HepG2 (cell line): ENCODE results near the gene PPP1R3C. TPM values are rescaled to one million over a fixed set of nuclear protein-coding genes. Genes with fewer than 3 reads are reported as not detected.

ENCODE experiments used
- FOXA1 ChIP-seq, 2 experiments: fragments of 450-650 bp in 1 of 2; sonication (generic) in 1 of 2; formaldehyde crosslinking in 1 of 2; IDR thresholded peaks; 2 replicates each; pipeline versions ENCODE4 v1.4.0 to v1.6.1; 2016 to 2020; ENCODE audit warnings: missing genetic modification reagents in 1 of 2
- HIVEP1 ChIP-seq: sonication (generic); formaldehyde crosslinking; IDR thresholded peaks from 2 replicates; pipeline ENCODE4 v1.4.0; 2020; ENCODE audit warnings: mild to moderate bottlenecking, missing genetic modification reagents
- KDM1A ChIP-seq: IDR thresholded peaks from 2 replicates; pipeline ENCODE4 v1.6.1; 2016; ENCODE audit warnings: missing compliant biosample characterization
- KDM4B ChIP-seq: sonication (generic); formaldehyde crosslinking; IDR thresholded peaks from 2 replicates; pipeline ENCODE4 v1.4.0; 2020; ENCODE audit warnings: missing genetic modification reagents
- XBP1 ChIP-seq: sonication (generic); formaldehyde crosslinking; IDR thresholded peaks from 2 replicates; pipeline ENCODE4 v1.5.0; 2020; ENCODE audit warnings: missing genetic modification reagents
- ZMAT3 ChIP-seq: sonication (generic); formaldehyde crosslinking; conservative IDR thresholded peaks from 2 replicates; pipeline ENCODE4 v1.7.0; 2021; ENCODE audit warnings: missing genetic modification reagents
- ZNF317 ChIP-seq: sonication (generic); formaldehyde crosslinking; IDR thresholded peaks from 2 replicates; pipeline ENCODE4 v1.5.0; 2020; ENCODE audit warnings: mild to moderate bottlenecking, missing genetic modification reagents
- polyA plus RNA-seq, 8 experiments: library from polyadenylated mRNA; depleted of rRNA in 3 of 8; stranded (reverse) in 7 of 8; unstranded in 1 of 8; fragments of >200 nt; fragmentation: Illumina TruSeq in 4 of 8; extraction: Trizol in 4 of 8; gene quantifications; 2 replicates each; pipeline versions ENCODE4 v1.2.1 to v1.2.3, GENCODE V29; 2011 to 2016; ENCODE audit warnings: low read depth in 4 of 8, missing spikeins in 1 of 8, mixed read lengths in 1 of 8; ENCODE audit not compliant: insufficient read depth in 1 of 8
- total RNA-seq, 5 experiments: library from RNA; depleted of rRNA; stranded (reverse); fragments of >200 nt; fragmentation: Illumina TruSeq; extraction: Trizol; gene quantifications; 2 replicates each; pipeline ENCODE4 v1.2.3, GENCODE V29; 2016; ENCODE audit warnings: low read depth in 1 of 5
- TF ChIP-seq, protein P1 (sequence below): sonication (generic); formaldehyde crosslinking; conservative IDR thresholded peaks from 2 replicates; pipeline ENCODE4 v1.4.0; 2020; ENCODE audit warnings: mild to moderate bottlenecking, missing genetic modification reagents, moderate library complexity
- TF ChIP-seq, protein P2 (sequence below): sonication (generic); formaldehyde crosslinking; IDR thresholded peaks from 2 replicates; pipeline ENCODE4 v1.8.1; 2022; ENCODE audit warnings: low read depth, mild to moderate bottlenecking, missing genetic modification reagents

PPP1R3C gene
- total and polyA plus RNA-seq, 2 of the 13 experiments (the other 11 are each of a cell fraction or from before 2014, with no cell fraction given): 13.3 to 14.8 TPM

DNA sequence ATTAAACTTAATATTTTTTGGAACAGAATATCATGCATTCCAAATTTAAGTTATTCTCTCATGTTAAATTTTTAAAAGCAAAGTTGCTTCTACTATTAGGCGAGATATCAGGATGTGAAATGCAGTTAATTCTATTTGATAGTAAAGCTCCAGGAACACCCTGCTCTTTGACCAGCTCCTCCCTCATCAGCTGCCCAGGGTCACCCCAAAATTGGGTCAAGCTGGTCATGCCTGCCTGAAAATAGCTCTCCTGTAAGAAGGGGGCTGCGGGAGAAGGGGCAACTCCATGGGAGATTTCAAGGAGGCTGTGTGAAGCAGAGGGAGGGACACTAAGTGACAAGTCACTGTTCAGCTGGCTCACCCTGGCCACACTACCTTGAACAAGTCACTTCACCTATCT lies 5.9 kb downstream of the PPP1R3C start (continued):
- TF ChIP-seq, protein P1, sequence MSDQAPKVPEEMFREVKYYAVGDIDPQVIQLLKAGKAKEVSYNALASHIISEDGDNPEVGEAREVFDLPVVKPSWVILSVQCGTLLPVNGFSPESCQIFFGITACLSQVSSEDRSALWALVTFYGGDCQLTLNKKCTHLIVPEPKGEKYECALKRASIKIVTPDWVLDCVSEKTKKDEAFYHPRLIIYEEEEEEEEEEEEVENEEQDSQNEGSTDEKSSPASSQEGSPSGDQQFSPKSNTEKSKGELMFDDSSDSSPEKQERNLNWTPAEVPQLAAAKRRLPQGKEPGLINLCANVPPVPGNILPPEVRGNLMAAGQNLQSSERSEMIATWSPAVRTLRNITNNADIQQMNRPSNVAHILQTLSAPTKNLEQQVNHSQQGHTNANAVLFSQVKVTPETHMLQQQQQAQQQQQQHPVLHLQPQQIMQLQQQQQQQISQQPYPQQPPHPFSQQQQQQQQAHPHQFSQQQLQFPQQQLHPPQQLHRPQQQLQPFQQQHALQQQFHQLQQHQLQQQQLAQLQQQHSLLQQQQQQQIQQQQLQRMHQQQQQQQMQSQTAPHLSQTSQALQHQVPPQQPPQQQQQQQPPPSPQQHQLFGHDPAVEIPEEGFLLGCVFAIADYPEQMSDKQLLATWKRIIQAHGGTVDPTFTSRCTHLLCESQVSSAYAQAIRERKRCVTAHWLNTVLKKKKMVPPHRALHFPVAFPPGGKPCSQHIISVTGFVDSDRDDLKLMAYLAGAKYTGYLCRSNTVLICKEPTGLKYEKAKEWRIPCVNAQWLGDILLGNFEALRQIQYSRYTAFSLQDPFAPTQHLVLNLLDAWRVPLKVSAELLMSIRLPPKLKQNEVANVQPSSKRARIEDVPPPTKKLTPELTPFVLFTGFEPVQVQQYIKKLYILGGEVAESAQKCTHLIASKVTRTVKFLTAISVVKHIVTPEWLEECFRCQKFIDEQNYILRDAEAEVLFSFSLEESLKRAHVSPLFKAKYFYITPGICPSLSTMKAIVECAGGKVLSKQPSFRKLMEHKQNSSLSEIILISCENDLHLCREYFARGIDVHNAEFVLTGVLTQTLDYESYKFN: no peak
- no peak for TF ChIP-seq HIVEP1 (CRISPR knock-in tag)
- TF ChIP-seq XBP1: no peak
- TF ChIP-seq KDM4B (CRISPR knock-in tag): no peak
- TF ChIP-seq, protein P2, sequence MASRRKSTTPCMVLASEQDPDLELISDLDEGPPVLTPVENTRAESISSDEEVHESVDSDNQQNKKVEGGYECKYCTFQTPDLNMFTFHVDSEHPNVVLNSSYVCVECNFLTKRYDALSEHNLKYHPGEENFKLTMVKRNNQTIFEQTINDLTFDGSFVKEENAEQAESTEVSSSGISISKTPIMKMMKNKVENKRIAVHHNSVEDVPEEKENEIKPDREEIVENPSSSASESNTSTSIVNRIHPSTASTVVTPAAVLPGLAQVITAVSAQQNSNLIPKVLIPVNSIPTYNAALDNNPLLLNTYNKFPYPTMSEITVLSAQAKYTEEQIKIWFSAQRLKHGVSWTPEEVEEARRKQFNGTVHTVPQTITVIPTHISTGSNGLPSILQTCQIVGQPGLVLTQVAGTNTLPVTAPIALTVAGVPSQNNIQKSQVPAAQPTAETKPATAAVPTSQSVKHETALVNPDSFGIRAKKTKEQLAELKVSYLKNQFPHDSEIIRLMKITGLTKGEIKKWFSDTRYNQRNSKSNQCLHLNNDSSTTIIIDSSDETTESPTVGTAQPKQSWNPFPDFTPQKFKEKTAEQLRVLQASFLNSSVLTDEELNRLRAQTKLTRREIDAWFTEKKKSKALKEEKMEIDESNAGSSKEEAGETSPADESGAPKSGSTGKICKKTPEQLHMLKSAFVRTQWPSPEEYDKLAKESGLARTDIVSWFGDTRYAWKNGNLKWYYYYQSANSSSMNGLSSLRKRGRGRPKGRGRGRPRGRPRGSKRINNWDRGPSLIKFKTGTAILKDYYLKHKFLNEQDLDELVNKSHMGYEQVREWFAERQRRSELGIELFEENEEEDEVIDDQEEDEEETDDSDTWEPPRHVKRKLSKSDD (CRISPR knock-in tag): no peak
- TF ChIP-seq FOXA1 (IDR thresholded peaks at IDR 0.05): no peak
- TF ChIP-seq FOXA1 (CRISPR knock-in tag; IDR thresholded peaks at IDR 0.05): no peak
- TF ChIP-seq ZMAT3 (CRISPR knock-in tag): no peak
- TF ChIP-seq KDM1A (CRISPR knock-in tag): no peak
- TF ChIP-seq ZNF317 (CRISPR knock-in tag): no peak
